AG10803 (cell line): Measurements from ENCODE around the gene IL4R.

ENCODE experiments used
- DNase-seq: peaks from one replicate; pipeline ENCODE4 v3.0.0; 2010; ENCODE audit warnings: low read depth
- H3K4me3 ChIP-seq: 2 replicates; pipeline ENCODE4 v1.5.1; 2011; ENCODE audit warnings: mild to moderate bottlenecking, low read length, control low read depth
- TF ChIP-seq, protein P1 (sequence below): conservative IDR thresholded peaks from 2 replicates; pipeline ENCODE4 v1.5.1; 2011; ENCODE audit warnings: mild to moderate bottlenecking, low read length, control low read depth, inconsistent platforms

The IL4R gene

GRCh38 chr16:27311448-27311830, 2.3 kb upstream of the IL4R start:
- no peak overlapping the region for H3K4me3 ChIP-seq
- TF ChIP-seq, protein P1, sequence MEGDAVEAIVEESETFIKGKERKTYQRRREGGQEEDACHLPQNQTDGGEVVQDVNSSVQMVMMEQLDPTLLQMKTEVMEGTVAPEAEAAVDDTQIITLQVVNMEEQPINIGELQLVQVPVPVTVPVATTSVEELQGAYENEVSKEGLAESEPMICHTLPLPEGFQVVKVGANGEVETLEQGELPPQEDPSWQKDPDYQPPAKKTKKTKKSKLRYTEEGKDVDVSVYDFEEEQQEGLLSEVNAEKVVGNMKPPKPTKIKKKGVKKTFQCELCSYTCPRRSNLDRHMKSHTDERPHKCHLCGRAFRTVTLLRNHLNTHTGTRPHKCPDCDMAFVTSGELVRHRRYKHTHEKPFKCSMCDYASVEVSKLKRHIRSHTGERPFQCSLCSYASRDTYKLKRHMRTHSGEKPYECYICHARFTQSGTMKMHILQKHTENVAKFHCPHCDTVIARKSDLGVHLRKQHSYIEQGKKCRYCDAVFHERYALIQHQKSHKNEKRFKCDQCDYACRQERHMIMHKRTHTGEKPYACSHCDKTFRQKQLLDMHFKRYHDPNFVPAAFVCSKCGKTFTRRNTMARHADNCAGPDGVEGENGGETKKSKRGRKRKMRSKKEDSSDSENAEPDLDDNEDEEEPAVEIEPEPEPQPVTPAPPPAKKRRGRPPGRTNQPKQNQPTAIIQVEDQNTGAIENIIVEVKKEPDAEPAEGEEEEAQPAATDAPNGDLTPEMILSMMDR, result no peak
- DNase-seq, result no peak

- TF ChIP-seq, protein P1, result no peak
- no peak overlapping the region for H3K4me3 ChIP-seq
- no peak for DNase-seq
Observed at GRCh38 chr16:27311897-27312303, 1.9 kb upstream of the IL4R start.

- DNase-seq, result no peak
- H3K4me3 ChIP-seq, result peak overlapping the region; percentile 83
- TF ChIP-seq, protein P1, result no peak
Observed at GRCh38 chr16:27312580-27313421, 973 bp upstream of the IL4R start.

- TF ChIP-seq, protein P1, result no peak
- peak; percentile 87 for DNase-seq
- H3K4me3 ChIP-seq, result peak overlapping the region; percentile 83
Observed at GRCh38 chr16:27314161-27314723, 468 bp downstream of the IL4R start.

- H3K4me3 ChIP-seq, result peak overlapping the region; percentile 83
- TF ChIP-seq, protein P1, result no peak
- no peak for DNase-seq
Observed at GRCh38 chr16:27314986-27315332, 1.2 kb downstream of the IL4R start.

- peak overlapping the region; percentile 83 for H3K4me3 ChIP-seq
- TF ChIP-seq, protein P1, result no peak
- DNase-seq, result peak; percentile 43
Observed at GRCh38 chr16:27315333-27316037, 1.7 kb downstream of the IL4R start.
